H1 (cell line): Measurements from ENCODE around the gene RENBP. TPM values are rescaled to one million over a fixed set of nuclear protein-coding genes. Genes with fewer than 3 reads are reported as not detected.
A peak's percentile ranks its signal among the peaks of the same experiment; 100 is the strongest.

Experiments
- CTCF ChIA-PET: fragments of 300-600 bp; sonication (Branson Sonifier 250); formaldehyde crosslinking; loops from one replicate; lab custom pipeline; 2021; ENCODE audit not compliant: partially characterized antibody; lab: Charles Lee
- POLR2A ChIA-PET: fragments of 300-600 bp; sonication (Branson Sonifier 250); formaldehyde crosslinking; loops from one replicate; lab custom pipeline; 2021; ENCODE audit warnings: inconsistent platforms; ENCODE audit not compliant: partially characterized antibody; lab: Charles Lee
- DNase-seq, 2 experiments: peaks; one replicate each; pipeline versions ENCODE4 v3.0.0 to v3.0.0-alpha.2; 2010 to 2022; ENCODE audit warnings: low spot score in 2 of 2, low read depth in 1 of 2, mixed read lengths in 1 of 2
- FAIRE-seq: peaks from 2 replicates; lab custom pipeline; 2011; peaks lifted over from hg19 to GRCh38; lab: Jason Lieb, UNC
- H2AFZ ChIP-seq: 2 replicates; pipeline ENCODE4 v1.8.1; 2012; ENCODE audit warnings: low read length, inconsistent platforms
- H2AK5ac ChIP-seq: 2 replicates; pipeline ENCODE4 v1.6.1; 2013; ENCODE audit warnings: low read depth, low read length
- H2BK120ac ChIP-seq: replicated peaks from 2 replicates; pipeline ENCODE3; 2013; ENCODE audit warnings: low read depth, low read length, inconsistent platforms
- H2BK12ac ChIP-seq: 2 replicates; pipeline ENCODE4 v1.6.1; 2013; ENCODE audit warnings: low read depth, low read length
- H2BK15ac ChIP-seq: 2 replicates; pipeline ENCODE4 v1.6.1; 2013; ENCODE audit warnings: low read length
- H2BK20ac ChIP-seq: 2 replicates; pipeline ENCODE4 v1.6.1; 2013; ENCODE audit warnings: low read length
- H2BK5ac ChIP-seq: 2 replicates; pipeline ENCODE4 v1.6.1; 2013; ENCODE audit warnings: low read depth, low read length
- H3K14ac ChIP-seq: 2 replicates; pipeline ENCODE4 v1.6.1; 2013; ENCODE audit warnings: inconsistent platforms; ENCODE audit not compliant: insufficient read length
- H3K18ac ChIP-seq: 2 replicates; pipeline ENCODE4 v1.6.1; 2013; ENCODE audit warnings: low read length; ENCODE audit errors: extremely low read depth
- H3K23ac ChIP-seq: 2 replicates; pipeline ENCODE4 v1.6.1; 2013; ENCODE audit warnings: inconsistent platforms; ENCODE audit not compliant: insufficient read length
- H3K23me2 ChIP-seq: 2 replicates; pipeline ENCODE4 v1.6.1; 2013; ENCODE audit warnings: low read depth, low read length
- H3K27ac ChIP-seq: 2 replicates; pipeline ENCODE4 v1.6.1; 2011; ENCODE audit warnings: low read depth, low read length, inconsistent platforms
- H3K27me3 ChIP-seq, 4 experiments: replicated peaks in 1 of 4; 1 replicate in 1 of 4; 2 replicates in 3 of 4; pipeline versions ENCODE4 v1.6.1 to v1.8.1; 2011 to 2013; ENCODE audit warnings: low read length in 3 of 4, mild to moderate bottlenecking in 3 of 4, inconsistent platforms in 2 of 4, mixed read lengths in 2 of 4, moderate library complexity in 1 of 4; ENCODE audit not compliant: control insufficient read depth in 3 of 4, insufficient read depth in 3 of 4; ENCODE audit errors: extremely low read depth in 1 of 4
- H3K36me3 ChIP-seq, 4 experiments: 2 replicates each; pipeline versions ENCODE4 v1.6.1 to v1.8.1; 2011 to 2013; ENCODE audit warnings: mild to moderate bottlenecking in 4 of 4, low read length in 3 of 4, moderate library complexity in 2 of 4, control low read depth in 1 of 4, inconsistent platforms in 1 of 4; ENCODE audit not compliant: insufficient read depth in 4 of 4, control insufficient read depth in 2 of 4
- H3K4ac ChIP-seq: replicated peaks from 2 replicates; pipeline ENCODE3; 2013; ENCODE audit warnings: low read length, low read depth, mixed read lengths, inconsistent platforms; ENCODE audit not compliant: insufficient read length
- H3K4me1 ChIP-seq, 4 experiments: replicated peaks in 1 of 4; 1 replicate in 1 of 4; 2 replicates in 3 of 4; pipeline versions ENCODE4 v1.6.1 to v1.8.1; 2011 to 2013; ENCODE audit warnings: low read length in 3 of 4, inconsistent platforms in 2 of 4, mixed read lengths in 1 of 4; ENCODE audit not compliant: insufficient read depth in 4 of 4, control insufficient read depth in 3 of 4
- H3K4me2 ChIP-seq, 2 experiments: 2 replicates each; pipeline versions ENCODE4 v1.6.1 to v1.8.1; 2011 to 2013; ENCODE audit warnings: low read depth in 2 of 2, low read length in 2 of 2, control low read depth in 1 of 2, inconsistent platforms in 1 of 2, mild to moderate bottlenecking in 1 of 2; ENCODE audit not compliant: insufficient read depth in 1 of 2
- H3K4me3 ChIP-seq, 4 experiments: fragments of 200-600, 300-600 bp in 1 of 4; sonication (generic), shearing (Covaris generic), sonication (Bioruptor Twin) in 1 of 4; 2 replicates each; pipeline versions ENCODE4 v1.5.1 to v1.8.1; 2011 to 2016; ENCODE audit warnings: low read length in 4 of 4, low read depth in 3 of 4, control low read depth in 2 of 4, inconsistent platforms in 2 of 4, mild to moderate bottlenecking in 2 of 4, mixed read lengths in 1 of 4, moderate library complexity in 1 of 4; ENCODE audit not compliant: insufficient read depth in 2 of 4; ENCODE audit errors: extremely low read depth in 1 of 4
- H3K56ac ChIP-seq: replicated peaks from 2 replicates; pipeline ENCODE3; 2013; ENCODE audit warnings: low read depth, mild to moderate bottlenecking, mixed read lengths, low read length, inconsistent platforms; ENCODE audit not compliant: insufficient read length
- H3K79me1 ChIP-seq: 2 replicates; pipeline ENCODE4 v1.6.1; 2013; ENCODE audit warnings: low read depth, low read length, control low read depth
- H3K79me2 ChIP-seq, 2 experiments: 2 replicates each; pipeline versions ENCODE4 v1.6.1 to v1.8.1; 2012 to 2013; ENCODE audit warnings: low read length in 2 of 2, mild to moderate bottlenecking in 2 of 2, inconsistent platforms in 1 of 2; ENCODE audit not compliant: insufficient read depth in 2 of 2, control insufficient read depth in 1 of 2
- H3K9ac ChIP-seq, 4 experiments: replicated peaks in 1 of 4; 1 replicate in 1 of 4; 2 replicates in 3 of 4; pipeline versions ENCODE4 v1.6.1 to v1.8.1; 2011 to 2013; ENCODE audit warnings: low read depth in 3 of 4, low read length in 3 of 4, control low read depth in 2 of 4, mild to moderate bottlenecking in 2 of 4, moderate library complexity in 2 of 4, inconsistent platforms in 1 of 4; ENCODE audit errors: extremely low read depth in 1 of 4
- H3K9me3 ChIP-seq, 2 experiments: 2 replicates each; pipeline versions ENCODE4 v1.6.1 to v1.8.1; 2012 to 2013; ENCODE audit warnings: mild to moderate bottlenecking in 2 of 2, moderate library complexity in 2 of 2, control low read depth in 1 of 2, inconsistent platforms in 1 of 2, low read depth in 1 of 2, low read length in 1 of 2, mixed read lengths in 1 of 2; ENCODE audit not compliant: insufficient read depth in 2 of 2
- H4K20me1 ChIP-seq, 2 experiments: replicated peaks in 1 of 2; 2 replicates each; pipeline versions ENCODE3 to v1.8.1; 2011 to 2013; ENCODE audit warnings: inconsistent platforms in 2 of 2, low read length in 2 of 2, mild to moderate bottlenecking in 1 of 2; ENCODE audit not compliant: insufficient read depth in 2 of 2, control insufficient read depth in 1 of 2
- H4K5ac ChIP-seq: 2 replicates; pipeline ENCODE4 v1.6.1; 2013; ENCODE audit warnings: low read length, low read depth, mixed read lengths, inconsistent platforms; ENCODE audit not compliant: insufficient read length
- H4K8ac ChIP-seq: 2 replicates; pipeline ENCODE4 v1.8.0; 2013; ENCODE audit warnings: mild to moderate bottlenecking, moderate library complexity, low read length, inconsistent platforms; ENCODE audit not compliant: insufficient read depth; ENCODE audit errors: extremely low read depth
- H4K91ac ChIP-seq: replicated peaks from 2 replicates; pipeline ENCODE3; 2013; ENCODE audit warnings: low read length, mixed read lengths, inconsistent platforms; ENCODE audit not compliant: insufficient read length
- EP300 ChIP-seq, 2 experiments: IDR thresholded peaks; 1 replicate in 1 of 2; 2 replicates in 1 of 2; pipeline ENCODE4 v1.6.1; 2011 to 2012; ENCODE audit warnings: low read depth in 2 of 2, low read length in 2 of 2, mild to moderate bottlenecking in 2 of 2, borderline replicate concordance in 1 of 2, inconsistent platforms in 1 of 2, moderate library complexity in 1 of 2
- MAFK ChIP-seq: IDR thresholded peaks from 2 replicates; pipeline ENCODE4 v1.6.1; 2012; ENCODE audit warnings: low read depth, mild to moderate bottlenecking, improper control_type of control experiment, low read length
- SP2 ChIP-seq: IDR thresholded peaks from 2 replicates; pipeline ENCODE4 v1.6.1; 2012; ENCODE audit warnings: mild to moderate bottlenecking, low read length, inconsistent platforms
- TAF7 ChIP-seq: optimal IDR thresholded peaks from 2 replicates; pipeline ENCODE3; 2011; ENCODE audit warnings: low read depth, mild to moderate bottlenecking, inconsistent platforms, low read length, moderate library complexity, borderline replicate concordance
- TBP ChIP-seq: IDR thresholded peaks from 2 replicates; pipeline ENCODE4 v1.6.1; 2011; ENCODE audit warnings: low read depth, low read length, improper control_type of control experiment
- WGBS, 2 experiments: shearing (Covaris generic) in 1 of 2; methylation state at CpG; one replicate each; pipeline versions ENCODE4 v1.1.6 to v1.1.7; 2013 to 2015; ENCODE audit warnings: low lambda C conversion rate in 2 of 2, mixed read lengths in 2 of 2, inconsistent platforms in 1 of 2, low coverage in 1 of 2, missing lambda C conversion rate in 1 of 2; ENCODE audit not compliant: insufficient replicate concordance in 2 of 2, insufficient coverage in 1 of 2, insufficient read length in 1 of 2; ENCODE audit errors: extremely low coverage in 1 of 2, missing lambda C conversion rate in 1 of 2; 5-methylcytosine and 5-hydroxymethylcytosine counted together
- polyA plus RNA-seq, 7 experiments: library from polyadenylated mRNA; depleted of rRNA in 3 of 7; stranded (reverse) in 5 of 7; unstranded in 2 of 7; fragments of >200 nt in 5 of 7; fragments of 200-250 nt in 2 of 7; gene quantifications; 1 replicate in 5 of 7; 2 replicates in 1 of 7; 4 replicates in 1 of 7; pipeline versions ENCODE4 v1.2.1 to v1.2.3, GENCODE V29; 2011 to 2013; ENCODE audit warnings: missing spikeins in 2 of 7, mixed read lengths in 2 of 7
- total RNA-seq: library from RNA; stranded (reverse); fragmentation: NEBNext Ultra II Directional; extraction: Animal tissue kit (Norgen Biotek cat#: 25700); gene quantifications from 2 replicates; pipeline ENCODE4 v1.2.1, GENCODE V29; 2021
- TF ChIP-seq, protein P1 (sequence below): IDR thresholded peaks from 2 replicates; pipeline ENCODE4 v1.6.1; 2011; ENCODE audit warnings: low read length, improper control_type of control experiment
- TF ChIP-seq, protein P2 (sequence below): IDR thresholded peaks from 2 replicates; pipeline ENCODE4 v1.6.1; 2012; ENCODE audit warnings: low read length, inconsistent platforms

The RENBP gene
- total and polyA plus RNA-seq, 2 of the 8 experiments (the other 6 are each of a cell fraction or from before 2014, with no cell fraction given) = 12.4 to 21.8 TPM

DNA sequence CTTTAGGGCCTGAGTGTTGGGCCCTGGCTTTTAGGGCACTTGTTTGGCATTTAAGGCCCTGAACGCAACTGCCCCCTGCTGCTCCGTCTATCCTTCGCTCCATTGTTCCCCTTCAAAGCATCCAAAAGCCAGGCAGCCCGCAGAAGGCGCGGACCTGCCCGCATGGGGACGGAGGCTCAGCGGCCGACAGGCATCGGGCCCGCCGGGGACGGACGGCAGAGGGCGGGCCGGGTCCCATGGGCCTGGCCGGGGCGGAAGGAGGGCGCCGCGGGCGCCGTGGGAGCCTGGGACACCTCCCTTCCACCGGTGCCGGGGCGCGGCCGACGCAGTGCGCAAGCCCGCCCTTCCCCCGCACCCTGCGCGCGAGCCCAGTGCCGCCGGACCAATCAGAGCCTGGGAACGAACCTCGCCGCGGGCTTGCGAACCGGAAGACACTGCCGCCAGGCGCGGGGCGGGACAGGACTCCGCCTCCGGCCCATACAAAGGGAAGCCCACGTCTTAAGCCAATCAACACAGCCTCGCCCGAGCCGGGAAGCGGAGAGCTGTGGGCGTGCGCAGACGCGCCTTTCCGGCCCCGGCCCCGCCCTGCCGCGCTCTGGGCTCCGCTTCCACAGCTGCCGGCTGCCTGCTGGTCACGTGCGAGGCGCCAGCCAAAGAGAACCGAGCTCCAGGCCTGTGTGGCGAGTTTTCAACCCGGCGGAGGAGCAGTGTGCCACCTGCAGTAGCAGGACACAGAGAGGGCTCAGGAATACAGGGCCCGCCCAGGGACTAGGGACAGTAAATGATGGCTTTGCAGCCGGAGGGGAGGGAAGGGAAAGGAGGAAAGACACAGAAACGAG is 16.3 kb downstream of the RENBP start:
- Histone ChIP-seq H4K5ac (peak overlapping the region; percentile 88), H3K18ac (peak overlapping the region; percentile 87), H2BK12ac (0 out of 2 replicates have a peak overlapping the region, but pooled peaks have one; percentile 68), H2AK5ac (peak overlapping the region; percentile 93), H4K8ac (peak overlapping the region; percentile 93), H2BK20ac (no peak overlapping the region), H3K23ac (no peak overlapping the region), H3K27me3 (no peaks in the 10 kb centered on the region), H3K36me3 (peaks cover 0 to 10% (median 4%) of the 10 kb centered on the region in 4 experiments; a peak in 2 of 8 replicates), H4K20me1 (no peaks in the 10 kb centered on the region), H3K79me1 (no peaks in the 10 kb centered on the region; the same call in 1 of the 2 replicates), H2BK15ac (no peak overlapping the region), H3K23me2 (peaks cover 15% of the 10 kb centered on the region; the same call in 1 of the 2 replicates), H2BK120ac (no peak overlapping the region), H4K91ac (peak overlapping the region; percentile 44), H3K4me2 (peak overlapping the region; percentile 88 to 94), H2BK5ac (peak overlapping the region; percentile 66; the same call in 1 of the 2 replicates), H3K27ac (peak overlapping the region; percentile 79), H3K4me1 (peaks cover 3 to 18% (median 12%) of the 10 kb centered on the region in 4 experiments), H3K4ac (peak overlapping the region; percentile 38), H3K9ac (peak overlapping the region; percentile 15 to 78 (median 68)), H3K56ac (peak overlapping the region; percentile 1), H2AFZ (no peak overlapping the region), H3K14ac (no peak overlapping the region), H3K9me3 (no peaks in the 10 kb centered on the region), H3K79me2 (peaks cover 0 to 5% of the 10 kb centered on the region in 2 experiments; a peak in 2 of 4 replicates), H3K4me3 (peak overlapping the region; percentile 55 to 77 (median 62))
- DNase-seq = peak; percentile 84 to 87
- POLR2A ChIA-PET = interaction anchor here (0.5 to 14.9 kb wide), 12 partner anchors 13 to 205 kb away, joined by 3 to 231 read pairs (median 4); partner anchors contain the start of genes HCFC1, IDH3G, L1CAM and NAA10
- WGBS, 2 experiments = 5% methylated on average over 16 of the region's 76 CpGs; no CpG with 5 or more reads in 1 of the 2 experiments
- CTCF ChIA-PET = interaction anchor here (0.7 to 19.6 kb wide), 12 partner anchors 9 to 445 kb away, joined by 3 to 272 read pairs (median 3); partner anchors contain the start of gene RENBP
- peak; percentile 93 for FAIRE-seq
- TF ChIP-seq, protein P1, sequence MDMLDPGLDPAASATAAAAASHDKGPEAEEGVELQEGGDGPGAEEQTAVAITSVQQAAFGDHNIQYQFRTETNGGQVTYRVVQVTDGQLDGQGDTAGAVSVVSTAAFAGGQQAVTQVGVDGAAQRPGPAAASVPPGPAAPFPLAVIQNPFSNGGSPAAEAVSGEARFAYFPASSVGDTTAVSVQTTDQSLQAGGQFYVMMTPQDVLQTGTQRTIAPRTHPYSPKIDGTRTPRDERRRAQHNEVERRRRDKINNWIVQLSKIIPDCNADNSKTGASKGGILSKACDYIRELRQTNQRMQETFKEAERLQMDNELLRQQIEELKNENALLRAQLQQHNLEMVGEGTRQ = peak; percentile 81
- TF ChIP-seq, protein P2, sequence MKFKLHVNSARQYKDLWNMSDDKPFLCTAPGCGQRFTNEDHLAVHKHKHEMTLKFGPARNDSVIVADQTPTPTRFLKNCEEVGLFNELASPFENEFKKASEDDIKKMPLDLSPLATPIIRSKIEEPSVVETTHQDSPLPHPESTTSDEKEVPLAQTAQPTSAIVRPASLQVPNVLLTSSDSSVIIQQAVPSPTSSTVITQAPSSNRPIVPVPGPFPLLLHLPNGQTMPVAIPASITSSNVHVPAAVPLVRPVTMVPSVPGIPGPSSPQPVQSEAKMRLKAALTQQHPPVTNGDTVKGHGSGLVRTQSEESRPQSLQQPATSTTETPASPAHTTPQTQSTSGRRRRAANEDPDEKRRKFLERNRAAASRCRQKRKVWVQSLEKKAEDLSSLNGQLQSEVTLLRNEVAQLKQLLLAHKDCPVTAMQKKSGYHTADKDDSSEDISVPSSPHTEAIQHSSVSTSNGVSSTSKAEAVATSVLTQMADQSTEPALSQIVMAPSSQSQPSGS = no peak
- TF ChIP-seq MAFK (no peak), TBP (0 out of 2 replicates have a peak, but pooled peaks have one; percentile 23), EP300 (IDR thresholded peaks at IDR 0.05; ENCODE audit: borderline replicate concordance in 1 of 2, low read depth in 2 of 2, low read length in 2 of 2) (no peak), TAF7 (peak; percentile 31), SP2 (no peak)
